GM11168 (cell line): Measurements from ENCODE around the gene STXBP2.

Experiments
- in situ Hi-C: fragments of 300-500 bp; cut with MboI; formaldehyde crosslinking; loops from one replicate; pipeline ENCODE4 v1.12.0; 2022; ENCODE audit warnings: low sequenced_read_pairs; ENCODE audit not compliant: unreplicated experiment

Gene STXBP2

DNA sequence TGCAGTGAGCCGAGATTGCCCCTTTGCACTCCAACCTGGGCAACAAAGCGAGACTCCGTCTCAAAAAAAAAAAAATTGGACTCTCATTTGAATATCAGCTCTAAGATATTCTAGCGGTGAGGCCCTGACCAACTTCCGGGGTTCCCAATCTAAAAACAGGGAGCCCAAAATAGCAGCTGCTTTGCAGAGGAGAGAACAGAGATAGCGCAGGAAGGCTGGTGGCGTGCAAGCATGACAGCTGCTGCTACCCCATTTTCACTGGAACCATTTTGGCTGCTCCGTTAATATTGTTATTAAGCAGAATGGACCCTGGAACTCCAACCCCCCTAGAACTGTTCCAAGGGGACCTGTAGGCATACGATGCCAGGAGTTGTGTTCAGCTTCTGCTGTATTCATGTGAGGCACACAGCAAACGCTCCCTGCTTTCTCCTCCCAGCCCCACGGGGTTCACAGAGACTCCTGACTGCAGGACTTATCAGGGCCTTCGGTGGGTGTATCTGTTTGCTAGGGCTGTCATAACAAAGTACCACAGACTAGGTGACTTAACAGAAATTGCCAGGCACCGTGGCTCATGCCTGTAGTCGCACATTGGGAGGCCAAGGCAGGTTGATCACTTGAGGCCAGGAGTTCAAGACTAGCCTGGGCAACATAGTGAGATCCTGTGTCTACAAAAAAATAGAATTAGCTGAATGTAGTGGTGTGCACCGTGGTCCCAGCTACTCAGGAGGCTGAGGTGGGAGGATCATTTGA, 11.5 kb downstream of the STXBP2 start:
- in situ Hi-C loops = no loop called here

DNA sequence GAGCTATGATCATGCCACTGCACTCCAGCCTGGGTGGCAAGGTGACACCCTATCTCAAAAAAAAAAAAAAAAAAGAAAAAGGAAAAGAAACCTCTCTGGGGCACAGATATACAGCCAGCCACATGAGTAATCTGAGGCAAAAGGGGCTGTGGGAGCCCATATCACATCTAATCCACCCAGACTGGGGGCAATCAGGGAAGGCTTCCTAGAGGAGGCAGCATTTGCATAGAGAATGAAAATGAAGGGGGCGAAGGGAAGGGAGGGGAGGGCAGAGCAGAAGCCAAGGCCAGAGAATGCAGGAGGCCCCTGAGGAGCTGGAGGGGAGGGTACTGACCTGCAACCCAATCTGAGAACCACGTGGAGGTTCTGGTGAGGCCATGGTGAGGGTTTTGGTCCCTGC, 13.2 kb downstream of the STXBP2 start:
- in situ Hi-C loops = no loop called here

DNA sequence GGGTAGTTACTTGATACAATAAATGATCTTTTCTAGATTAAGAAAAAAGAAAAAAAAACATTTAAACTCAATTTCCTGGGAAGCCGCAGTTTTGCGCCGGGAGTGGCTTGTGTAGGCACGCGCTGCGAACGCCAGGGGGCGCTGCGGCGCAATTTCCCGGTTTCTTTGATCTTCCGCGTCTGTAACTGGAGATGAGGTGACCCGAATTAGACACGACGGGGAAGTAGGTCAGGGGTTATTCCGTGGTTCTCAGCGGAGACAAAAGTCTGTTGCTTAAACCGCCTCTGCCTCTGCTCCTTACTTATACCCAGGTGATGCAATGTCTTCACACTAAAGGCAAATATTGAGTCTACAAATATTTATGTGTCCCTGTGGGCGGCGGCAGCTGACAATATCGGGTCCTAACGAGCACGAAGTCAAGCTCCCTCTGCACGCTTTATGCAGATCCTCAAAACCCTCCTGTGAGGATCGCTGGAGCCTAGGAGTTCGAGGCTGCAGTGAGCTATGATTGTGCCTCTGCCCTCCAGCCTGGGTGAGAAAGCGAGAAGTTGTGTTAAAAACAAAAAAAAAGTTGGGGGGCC, 15.2 kb downstream of the STXBP2 start:
- in situ Hi-C loops = no loop called here

DNA sequence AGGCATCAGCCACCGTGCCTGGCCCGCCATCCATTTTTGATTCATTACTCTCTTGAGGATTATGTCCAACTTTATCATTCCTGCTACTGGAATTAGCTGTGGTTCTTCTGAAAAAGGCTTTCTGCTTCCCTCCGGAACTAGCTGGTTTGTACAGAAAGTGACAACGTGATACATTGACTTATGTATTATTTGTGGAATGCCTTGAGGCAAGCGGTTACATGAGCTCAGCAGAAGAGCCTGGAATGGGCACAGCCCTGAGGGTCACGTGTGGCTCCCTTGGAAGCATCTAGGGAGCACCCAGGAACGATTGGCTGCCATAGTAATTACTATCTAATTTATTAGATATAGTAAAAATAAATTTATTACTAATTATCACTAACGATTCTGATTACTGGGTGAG, 17.5 kb downstream of the STXBP2 start:
- in situ Hi-C loops = no loop called here

DNA sequence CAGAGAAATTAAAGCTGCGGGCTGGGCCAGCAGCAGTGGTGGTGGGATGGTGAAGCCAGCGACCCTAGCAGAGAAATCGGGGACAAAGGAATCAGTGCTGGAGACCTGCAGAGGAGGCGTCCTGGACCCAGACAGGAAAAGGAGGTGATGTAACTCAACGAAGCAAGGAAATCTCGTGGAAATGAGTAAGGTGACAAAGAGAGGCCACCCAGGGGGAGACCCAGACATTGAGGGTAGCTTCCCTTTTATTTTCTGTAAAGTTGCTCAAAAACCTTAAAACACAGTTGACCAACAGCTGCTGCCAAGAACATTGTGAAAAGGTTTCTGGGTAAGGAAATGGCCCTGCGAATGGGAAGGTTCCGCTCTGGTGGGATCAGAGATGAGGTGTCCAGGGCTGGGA, 18.7 kb downstream of the STXBP2 start:
- in situ Hi-C loops = no loop called here

DNA sequence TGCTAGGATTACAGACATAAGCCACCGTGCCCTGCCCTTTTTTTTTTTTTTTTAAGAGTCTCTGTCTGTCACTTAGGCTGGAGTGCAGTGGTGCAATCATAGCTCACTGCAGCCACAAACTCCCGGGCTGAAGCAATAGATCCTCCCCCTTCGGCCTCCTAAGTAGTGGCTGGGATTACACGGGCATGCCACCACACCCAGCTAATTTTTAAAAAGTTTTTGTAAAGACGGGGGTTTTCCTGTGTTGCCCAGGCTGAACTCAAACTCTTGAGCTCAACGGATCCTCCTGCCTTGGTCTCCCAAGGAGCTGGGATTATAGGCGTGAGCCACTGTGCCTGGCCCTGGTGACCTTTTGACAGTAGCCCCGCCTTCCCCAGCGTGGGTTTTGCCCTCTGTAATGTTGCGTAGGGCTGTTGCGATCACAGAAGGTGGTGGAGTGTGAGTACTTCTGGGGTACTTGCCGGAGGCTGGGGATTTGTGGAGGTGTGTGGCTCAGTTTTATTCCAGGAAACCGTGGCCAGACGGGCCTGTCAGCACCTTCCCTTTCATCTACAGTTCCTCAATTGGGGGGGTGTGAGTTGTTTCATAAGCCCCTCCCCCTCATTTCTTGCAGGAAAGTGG, 20.3 kb downstream of the STXBP2 start:
- in situ Hi-C loops = no loop called here

DNA sequence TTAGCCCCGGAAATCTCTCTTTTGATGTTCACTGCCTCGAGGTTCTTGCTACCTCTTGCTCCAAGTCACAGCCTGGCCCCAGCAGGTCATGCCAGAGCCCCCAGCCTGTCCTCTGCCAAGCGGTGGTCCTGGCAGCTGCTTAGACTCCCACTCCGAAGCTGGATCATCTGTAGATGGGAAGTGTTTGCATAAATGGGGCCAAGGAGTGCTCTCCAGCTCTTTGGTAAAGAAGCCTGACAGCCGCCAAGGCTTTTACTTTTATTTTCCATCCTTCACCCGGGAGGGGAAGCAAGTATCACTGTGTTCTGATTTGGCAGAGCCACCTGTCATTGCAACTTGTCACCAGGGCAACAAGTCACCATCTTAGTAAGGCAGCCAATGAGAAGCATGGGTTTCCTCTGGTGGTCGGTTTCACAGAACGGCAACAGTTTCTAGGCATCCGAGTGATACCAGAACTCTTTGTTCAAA, 21.3 kb downstream of the STXBP2 start:
- in situ Hi-C loops = no loop called here

DNA sequence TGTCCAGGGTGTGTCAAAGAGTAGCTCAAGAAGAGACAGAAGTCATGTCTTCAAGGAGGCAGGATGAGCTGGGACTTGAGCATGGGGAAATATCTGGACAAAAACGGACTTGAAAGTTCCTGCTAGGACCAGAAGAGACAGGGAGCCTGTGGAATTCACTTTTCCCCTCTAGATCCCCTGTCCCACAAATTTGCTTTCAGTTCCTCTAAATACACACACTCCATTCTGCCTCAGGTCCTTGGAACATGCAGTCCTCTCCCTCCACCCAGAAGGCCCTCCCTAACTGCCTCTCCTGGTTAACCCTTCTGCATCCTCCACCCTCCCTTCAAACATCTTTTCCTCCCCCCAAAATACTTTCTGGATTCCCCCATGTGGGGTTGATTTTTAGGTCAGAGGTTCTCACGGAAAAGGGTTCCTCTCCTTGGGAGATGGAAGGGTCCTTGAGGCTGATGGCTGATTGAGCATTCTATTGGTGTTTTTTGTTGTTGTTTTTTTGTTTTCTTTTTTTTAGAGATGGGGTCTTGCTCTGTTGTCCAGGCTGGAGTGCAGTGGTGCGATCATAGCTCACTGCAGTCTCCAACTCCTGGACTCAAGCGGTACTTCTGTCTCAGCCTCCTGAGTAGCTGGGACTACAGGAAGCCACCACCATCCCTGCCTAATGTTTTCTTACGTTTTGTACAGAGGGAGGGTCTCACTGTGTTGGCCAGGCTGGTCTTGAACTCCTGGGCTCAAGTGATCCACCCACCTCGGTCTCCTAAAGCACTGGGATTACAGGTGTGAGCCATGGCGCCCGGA, 25.0 kb downstream of the STXBP2 start:
- in situ Hi-C loops = no loop called here

DNA sequence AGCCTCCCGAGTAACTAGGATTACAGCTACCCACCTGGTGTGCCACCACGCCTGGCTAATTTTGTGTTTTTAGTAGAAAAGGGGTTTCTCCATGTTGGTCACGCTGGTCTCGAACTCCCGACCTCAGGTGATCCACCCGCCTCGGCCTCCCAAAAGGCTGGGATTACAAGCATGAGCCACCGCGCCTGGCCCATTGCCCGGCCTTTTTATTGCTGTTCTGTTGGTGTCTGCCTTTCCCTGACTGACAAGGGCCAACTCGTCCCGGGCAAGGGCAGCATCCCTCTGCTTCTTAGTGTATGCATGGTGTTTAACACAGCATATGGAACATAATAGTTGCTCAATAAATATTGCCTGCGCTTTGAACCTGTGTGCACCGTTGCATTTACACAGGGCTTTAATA, 25.7 kb downstream of the STXBP2 start:
- in situ Hi-C loops = no loop called here

DNA sequence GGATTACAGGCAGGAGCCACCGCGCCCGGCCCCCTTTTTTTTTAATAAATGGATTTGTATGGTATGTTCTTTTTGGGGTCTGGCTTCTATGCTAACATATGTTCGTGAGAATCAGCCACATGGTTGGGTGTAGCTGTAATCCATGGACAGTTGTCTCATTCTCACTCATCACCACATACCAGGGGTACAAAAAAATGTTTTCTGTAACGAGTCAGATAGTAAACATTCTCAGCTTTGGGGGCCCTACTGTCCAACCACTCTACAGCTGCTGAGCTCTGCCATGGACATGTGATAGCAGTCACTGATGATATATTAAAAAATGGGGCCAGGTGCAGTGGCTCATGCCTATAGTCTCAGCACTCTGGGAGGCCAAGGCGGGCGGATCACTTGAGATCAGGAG, 26.8 kb downstream of the STXBP2 start:
- in situ Hi-C loops = no loop called here

DNA sequence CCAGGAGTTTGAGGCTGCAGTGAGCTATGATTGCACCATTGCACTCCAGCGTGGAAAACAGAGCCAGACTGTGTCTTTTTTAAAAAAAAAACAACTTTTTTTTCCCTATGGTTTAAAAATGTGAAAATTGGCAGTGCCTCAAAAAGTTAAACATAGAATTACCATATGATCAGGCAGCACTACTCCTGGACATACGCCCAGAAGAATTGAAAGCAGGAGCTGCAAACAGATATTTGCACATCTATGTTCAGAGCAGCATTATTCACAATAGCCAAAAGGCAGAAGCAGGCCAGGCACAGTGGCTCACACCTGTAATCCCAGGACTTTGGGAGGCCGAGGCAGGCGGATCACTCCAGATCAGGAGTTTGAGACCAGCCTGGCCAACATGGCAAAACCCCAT, 28.2 kb downstream of the STXBP2 start:
- in situ Hi-C loops = no loop called here

DNA sequence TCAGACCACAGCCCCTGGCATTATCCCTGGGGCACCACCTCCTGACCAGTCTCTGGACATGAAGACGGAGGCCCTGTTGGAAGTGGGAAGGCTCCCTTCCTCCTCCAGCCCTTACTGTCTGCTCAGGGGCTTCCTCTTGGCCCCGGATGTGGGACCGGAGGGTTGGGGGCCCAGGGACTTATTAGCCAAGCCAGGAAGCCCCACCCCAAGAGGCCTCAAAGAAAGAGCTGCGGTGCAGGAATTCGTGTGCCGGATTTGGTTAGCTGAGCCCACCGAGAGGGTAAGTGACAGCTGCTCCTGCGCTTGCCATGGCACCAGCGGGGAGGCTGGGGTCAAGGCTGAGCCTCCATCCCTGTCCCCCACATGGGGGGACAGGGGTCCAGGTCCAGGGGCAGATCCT, 31.9 kb downstream of the STXBP2 start, which contains the start of gene RETN:
TSS of gene RETN (plus strand) at position 208 of the 400 bp plus-strand sequence. CDS start 278 bp downstream, outside the sequence.
- in situ Hi-C loops = no loop called here

DNA sequence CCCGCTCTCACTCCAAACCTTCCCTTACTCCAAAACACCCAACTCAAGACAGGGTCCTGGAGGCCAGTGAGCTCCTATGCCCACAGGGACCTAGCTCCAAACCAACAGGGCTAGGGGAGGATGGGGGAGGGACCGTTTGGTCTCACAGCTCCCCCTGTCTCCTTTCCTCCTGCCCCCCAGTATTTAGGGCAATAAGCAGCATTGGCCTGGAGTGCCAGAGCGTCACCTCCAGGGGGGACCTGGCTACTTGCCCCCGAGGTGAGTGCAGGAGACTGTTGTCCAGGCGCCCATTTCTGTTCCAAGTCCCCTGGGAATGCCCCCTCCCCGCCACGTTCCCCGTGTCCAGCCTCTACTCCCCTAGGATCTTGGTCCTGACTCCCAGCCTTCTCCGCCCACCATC, 32.7 kb downstream of the STXBP2 start:
- in situ Hi-C loops = no loop called here

DNA sequence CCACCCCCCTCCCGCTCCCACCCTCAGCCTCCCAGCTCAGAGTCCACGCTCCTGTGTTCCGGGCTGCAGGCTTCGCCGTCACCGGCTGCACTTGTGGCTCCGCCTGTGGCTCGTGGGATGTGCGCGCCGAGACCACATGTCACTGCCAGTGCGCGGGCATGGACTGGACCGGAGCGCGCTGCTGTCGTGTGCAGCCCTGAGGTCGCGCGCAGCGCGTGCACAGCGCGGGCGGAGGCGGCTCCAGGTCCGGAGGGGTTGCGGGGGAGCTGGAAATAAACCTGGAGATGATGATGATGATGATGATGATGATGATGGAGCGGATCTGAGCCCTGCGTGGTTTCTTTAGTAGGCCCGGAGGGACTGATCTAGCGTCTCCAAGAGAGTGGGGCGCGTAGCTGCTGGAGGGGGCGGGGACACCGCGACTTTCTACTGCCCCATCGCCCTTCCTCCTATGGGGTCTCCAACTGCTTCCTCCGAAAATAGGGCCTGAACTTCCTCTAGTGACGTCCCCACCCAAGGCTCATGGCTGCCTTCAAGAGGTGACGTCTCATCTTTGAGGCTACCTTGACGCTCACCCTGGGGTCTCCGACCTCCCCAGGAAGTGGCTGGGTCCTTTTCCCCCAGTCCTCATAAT, 33.4 kb downstream of the STXBP2 start:
- in situ Hi-C loops = no loop called here

DNA sequence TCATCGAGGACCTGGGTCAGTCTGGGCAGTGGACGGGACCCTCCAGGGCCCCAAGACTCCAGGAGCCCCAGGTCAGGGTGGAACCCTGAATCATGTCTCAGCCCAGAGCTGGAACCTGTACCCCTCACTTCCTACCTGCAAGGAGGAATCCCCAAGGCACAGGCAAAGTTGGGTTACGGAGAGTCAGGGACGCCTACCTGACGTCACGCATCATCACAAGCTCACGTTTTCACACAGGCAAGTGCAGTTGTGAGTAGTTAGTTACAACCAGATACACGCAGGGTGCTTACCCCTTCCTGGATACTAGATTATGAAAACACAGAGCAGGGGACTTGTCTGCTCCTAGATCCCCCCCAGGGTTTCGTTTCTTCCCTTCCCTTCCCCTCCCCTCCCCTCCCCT, 33.9 kb downstream of the STXBP2 start:
- in situ Hi-C loops = no loop called here

DNA sequence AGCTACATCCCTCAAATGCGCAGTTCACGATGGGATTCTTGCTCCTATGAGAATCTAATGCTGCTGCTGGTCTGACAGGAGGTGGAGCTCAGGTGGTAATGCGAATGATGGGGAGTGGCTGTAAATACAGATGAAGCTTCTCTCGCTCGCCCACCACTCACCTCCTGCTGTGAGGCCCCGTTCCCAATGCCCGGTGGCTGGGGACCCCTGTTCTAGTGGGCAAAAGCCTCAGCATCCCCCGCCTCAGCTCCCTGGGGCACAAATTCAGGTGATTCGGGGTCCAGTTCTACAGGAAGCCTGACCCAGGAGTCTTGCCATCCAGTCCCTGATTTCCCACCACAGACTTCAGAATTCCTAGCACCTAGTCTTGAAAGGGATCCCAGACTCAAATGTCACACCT, 35.6 kb downstream of the STXBP2 start:
- in situ Hi-C loops = no loop called here

DNA sequence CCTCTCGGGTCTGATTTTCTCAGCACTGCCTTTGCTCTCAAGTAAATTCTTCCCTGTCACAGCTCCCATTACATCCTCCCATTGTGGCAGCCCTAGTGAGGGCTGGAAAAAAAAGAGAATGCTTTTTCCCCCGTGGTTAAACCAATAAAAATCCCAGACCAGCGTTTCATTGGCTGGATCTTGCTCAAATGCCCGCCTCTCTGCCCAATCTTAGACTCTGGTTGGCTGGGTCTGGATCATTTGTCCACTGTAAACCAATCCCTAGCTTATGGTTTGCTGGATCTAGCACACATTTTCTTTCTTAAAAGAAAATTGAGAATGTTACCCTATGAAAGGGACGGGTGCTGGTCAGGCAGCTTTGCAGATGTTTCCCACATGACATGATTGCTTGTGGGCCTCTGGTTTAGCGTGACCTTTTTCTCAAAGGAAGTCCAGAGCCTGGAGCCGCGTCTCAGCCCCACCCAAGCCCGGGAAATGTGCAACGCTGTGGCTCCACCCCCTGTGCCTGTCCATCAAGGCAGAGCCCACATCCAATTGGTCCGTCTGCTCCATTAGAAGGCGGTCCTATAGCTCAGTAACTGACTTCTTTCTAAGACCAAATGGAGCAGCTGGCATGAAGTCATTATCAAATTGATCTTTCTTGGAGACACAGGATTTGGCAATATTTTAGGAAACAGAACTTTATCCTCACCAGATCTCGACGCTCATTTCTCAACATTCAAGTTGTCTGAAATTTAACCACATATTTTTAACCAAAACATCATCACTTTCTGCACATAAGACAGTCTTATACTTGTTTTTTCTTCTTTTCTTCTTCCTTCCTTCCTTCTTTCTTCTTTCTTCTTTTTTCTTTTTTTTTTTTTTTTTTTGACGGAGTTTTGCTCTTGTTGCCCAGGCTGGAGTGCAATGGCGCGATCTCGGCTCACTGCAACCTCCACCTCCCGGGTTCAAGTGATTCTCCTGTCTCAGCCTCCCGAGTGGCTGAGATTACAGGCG, 37.4 kb downstream of the STXBP2 start:
- in situ Hi-C loops = no loop called here

DNA sequence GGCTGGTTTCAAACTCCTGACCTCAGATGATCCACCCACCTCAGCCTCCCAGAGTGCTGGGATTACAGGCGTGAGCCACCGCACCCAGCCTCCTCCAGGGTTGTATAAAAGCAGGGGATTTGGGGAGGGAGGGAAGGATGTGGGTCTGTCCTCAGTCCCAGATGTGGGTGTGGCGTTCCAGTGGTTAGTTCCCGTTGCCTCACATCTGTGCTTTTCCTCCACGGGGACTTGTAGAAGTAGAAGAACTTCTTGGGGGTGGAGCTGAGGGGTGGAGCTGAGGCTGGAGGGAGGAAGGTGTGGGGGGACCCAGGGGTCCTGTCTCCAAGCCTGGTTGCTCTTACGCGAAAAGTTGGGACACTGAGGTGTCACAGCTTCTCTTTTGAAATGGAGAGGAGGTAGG, 39.5 kb downstream of the STXBP2 start:
- in situ Hi-C loops = no loop called here

DNA sequence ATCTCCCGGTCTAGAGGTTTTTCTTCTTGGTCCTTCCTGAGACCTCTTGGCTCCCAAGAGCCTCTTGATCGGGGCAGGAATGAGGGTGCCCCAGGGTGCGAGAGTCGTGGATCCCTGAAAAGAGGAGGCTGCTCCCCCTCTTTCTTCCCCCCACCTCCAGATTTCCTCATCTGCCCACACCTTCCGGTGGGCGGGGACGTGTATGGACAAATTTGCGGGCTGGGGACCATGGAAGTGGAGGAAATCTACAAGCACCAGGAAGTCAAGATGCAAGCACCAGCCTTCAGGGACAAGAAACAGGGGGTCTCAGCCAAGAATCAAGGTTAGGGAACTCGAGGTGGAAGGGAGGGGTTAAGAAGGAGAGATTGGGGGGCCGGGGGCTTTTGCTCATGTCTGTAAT, 39.9 kb downstream of the STXBP2 start, which contains the start of gene MCEMP1:
TSS of gene MCEMP1 (plus strand) at position 237 of the 400 bp plus-strand sequence. CDS start at position 268, 31 bp downstream.
- in situ Hi-C loops = no loop called here
